HepG2 (cell line): ENCODE data around the gene LBX2. TPM values are rescaled to one million over a fixed set of nuclear protein-coding genes. Genes with fewer than 3 reads are reported as not detected.
A peak's percentile ranks its signal among the peaks of the same experiment; 100 is the strongest.

Experiments used
- HMG20A ChIP-seq: IDR thresholded peaks from 2 replicates; pipeline ENCODE4 v1.6.1; 2016; ENCODE audit warnings: borderline replicate concordance
- HNRNPK ChIP-seq: fragments of 200-400 bp; formaldehyde crosslinking; IDR thresholded peaks from 2 replicates; pipeline ENCODE4 v1.6.1; 2018; ENCODE audit warnings: low read length, low read depth, moderate library complexity, mild to moderate bottlenecking; ENCODE audit not compliant: poor library complexity, severe bottlenecking
- NBN ChIP-seq: fragments of 450-650 bp; conservative IDR thresholded peaks from 2 replicates; pipeline ENCODE4 v1.6.1; 2017
- RFXANK ChIP-seq: IDR thresholded peaks from 2 replicates; pipeline ENCODE4 v1.6.1; 2016
- ZNF138 ChIP-seq: sonication (generic); formaldehyde crosslinking; IDR thresholded peaks from 2 replicates; pipeline ENCODE4 v1.5.0; 2020; ENCODE audit warnings: mild to moderate bottlenecking, low read depth, missing genetic modification reagents
- ZNF235 ChIP-seq: sonication (generic); formaldehyde crosslinking; IDR thresholded peaks from 2 replicates; pipeline ENCODE4 v1.8.1; 2023; ENCODE audit warnings: mild to moderate bottlenecking, missing genetic modification reagents, borderline replicate concordance
- ZNF317 ChIP-seq: sonication (generic); formaldehyde crosslinking; IDR thresholded peaks from 2 replicates; pipeline ENCODE4 v1.5.0; 2020; ENCODE audit warnings: mild to moderate bottlenecking, missing genetic modification reagents
- ZNF333 ChIP-seq: sonication (generic); formaldehyde crosslinking; IDR thresholded peaks from 2 replicates; pipeline ENCODE4 v1.4.0; 2020; ENCODE audit warnings: mild to moderate bottlenecking, missing genetic modification reagents, borderline replicate concordance
- ZNF350 ChIP-seq: sonication (generic); formaldehyde crosslinking; IDR thresholded peaks from 2 replicates; pipeline ENCODE4 v1.4.0; 2020; ENCODE audit warnings: mild to moderate bottlenecking, low read depth, missing genetic modification reagents, borderline replicate concordance
- ZNF792 ChIP-seq: IDR thresholded peaks from 2 replicates; pipeline ENCODE4 v1.6.1; 2016
- ZNF850 ChIP-seq: sonication (generic); formaldehyde crosslinking; conservative IDR thresholded peaks from 2 replicates; pipeline ENCODE4 v1.9.0; 2021; ENCODE audit warnings: mild to moderate bottlenecking, missing genetic modification reagents
- polyA plus RNA-seq, 8 experiments: library from polyadenylated mRNA; depleted of rRNA in 3 of 8; stranded (reverse) in 7 of 8; unstranded in 1 of 8; fragments of >200 nt; fragmentation: Illumina TruSeq in 4 of 8; extraction: Trizol in 4 of 8; gene quantifications; 2 replicates each; pipeline versions ENCODE4 v1.2.1 to v1.2.3, GENCODE V29; 2011 to 2016; ENCODE audit warnings: low read depth in 4 of 8, missing spikeins in 1 of 8, mixed read lengths in 1 of 8; ENCODE audit not compliant: insufficient read depth in 1 of 8
- total RNA-seq, 5 experiments: library from RNA; depleted of rRNA; stranded (reverse); fragments of >200 nt; fragmentation: Illumina TruSeq; extraction: Trizol; gene quantifications; 2 replicates each; pipeline ENCODE4 v1.2.3, GENCODE V29; 2016; ENCODE audit warnings: low read depth in 1 of 5
- TF ChIP-seq, protein P1 (sequence below): sonication (generic); formaldehyde crosslinking; IDR thresholded peaks from 2 replicates; pipeline ENCODE4 v1.5.0; 2020; ENCODE audit warnings: mild to moderate bottlenecking, missing genetic modification reagents, borderline replicate concordance
- TF ChIP-seq, protein P2 (sequence below): sonication (generic); formaldehyde crosslinking; IDR thresholded peaks from 2 replicates; pipeline ENCODE4 v1.4.0; 2020; ENCODE audit warnings: mild to moderate bottlenecking, missing genetic modification reagents, borderline replicate concordance
- TF ChIP-seq, protein P3 (sequence below): sonication (generic); formaldehyde crosslinking; IDR thresholded peaks from 2 replicates; pipeline ENCODE4 v1.5.0; 2020; ENCODE audit warnings: mild to moderate bottlenecking, missing genetic modification reagents
- TF ChIP-seq, protein P4 (sequence below): sonication (generic); formaldehyde crosslinking; IDR thresholded peaks from 2 replicates; pipeline ENCODE4 v1.4.0; 2020; ENCODE audit warnings: missing genetic modification reagents

The LBX2 gene
- total and polyA plus RNA-seq, 2 of the 13 experiments (the other 11 are each of a cell fraction or from before 2014, with no cell fraction given) = 6.4 to 8.1 TPM

DNA sequence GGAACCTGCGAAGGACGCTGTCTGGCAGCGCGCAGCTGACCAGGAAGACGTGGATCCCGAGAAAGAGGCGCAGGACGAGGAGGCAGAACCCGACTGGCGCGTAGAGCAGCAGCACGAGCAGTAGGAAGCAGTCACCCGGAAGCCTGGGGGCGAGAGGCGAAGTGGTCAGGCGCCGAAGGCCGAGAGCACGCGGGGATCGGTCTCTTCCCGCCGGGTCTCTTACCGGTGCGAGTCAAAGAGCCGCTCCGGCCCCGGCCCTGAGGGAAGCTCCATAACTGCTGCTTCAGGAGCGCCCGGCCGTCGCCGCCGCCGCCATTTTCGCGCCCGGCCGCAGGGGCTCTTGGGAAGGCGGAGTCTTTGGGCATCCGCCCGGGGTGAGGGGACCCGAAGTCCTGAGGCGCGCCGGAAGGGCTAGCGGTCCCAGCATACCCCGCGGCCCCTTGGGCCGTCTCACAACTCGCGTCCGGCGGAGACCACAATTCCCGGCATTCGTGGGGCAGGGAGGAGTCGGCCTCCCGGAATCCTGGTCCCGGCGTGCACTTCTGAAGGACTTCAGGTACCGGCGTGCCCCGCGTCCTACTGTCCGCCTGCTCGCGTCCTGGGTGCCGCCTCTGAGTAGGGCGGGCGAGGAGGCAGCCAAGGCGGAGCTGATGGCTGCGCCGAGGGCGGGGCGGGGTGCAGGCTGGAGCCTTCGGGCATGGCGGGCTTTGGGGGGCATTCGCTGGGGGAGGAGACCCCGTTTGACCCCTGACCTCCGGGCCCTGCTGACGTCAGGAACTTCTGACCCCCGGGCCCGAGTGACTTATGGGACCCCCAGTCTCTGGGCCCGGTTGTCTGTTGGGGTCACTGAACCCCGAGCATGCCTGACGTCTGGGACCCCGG, 30.2 kb upstream of the LBX2 start, which contains the start of the genes AUP1 and HTRA2 (continued):
- TF ChIP-seq, protein P1, sequence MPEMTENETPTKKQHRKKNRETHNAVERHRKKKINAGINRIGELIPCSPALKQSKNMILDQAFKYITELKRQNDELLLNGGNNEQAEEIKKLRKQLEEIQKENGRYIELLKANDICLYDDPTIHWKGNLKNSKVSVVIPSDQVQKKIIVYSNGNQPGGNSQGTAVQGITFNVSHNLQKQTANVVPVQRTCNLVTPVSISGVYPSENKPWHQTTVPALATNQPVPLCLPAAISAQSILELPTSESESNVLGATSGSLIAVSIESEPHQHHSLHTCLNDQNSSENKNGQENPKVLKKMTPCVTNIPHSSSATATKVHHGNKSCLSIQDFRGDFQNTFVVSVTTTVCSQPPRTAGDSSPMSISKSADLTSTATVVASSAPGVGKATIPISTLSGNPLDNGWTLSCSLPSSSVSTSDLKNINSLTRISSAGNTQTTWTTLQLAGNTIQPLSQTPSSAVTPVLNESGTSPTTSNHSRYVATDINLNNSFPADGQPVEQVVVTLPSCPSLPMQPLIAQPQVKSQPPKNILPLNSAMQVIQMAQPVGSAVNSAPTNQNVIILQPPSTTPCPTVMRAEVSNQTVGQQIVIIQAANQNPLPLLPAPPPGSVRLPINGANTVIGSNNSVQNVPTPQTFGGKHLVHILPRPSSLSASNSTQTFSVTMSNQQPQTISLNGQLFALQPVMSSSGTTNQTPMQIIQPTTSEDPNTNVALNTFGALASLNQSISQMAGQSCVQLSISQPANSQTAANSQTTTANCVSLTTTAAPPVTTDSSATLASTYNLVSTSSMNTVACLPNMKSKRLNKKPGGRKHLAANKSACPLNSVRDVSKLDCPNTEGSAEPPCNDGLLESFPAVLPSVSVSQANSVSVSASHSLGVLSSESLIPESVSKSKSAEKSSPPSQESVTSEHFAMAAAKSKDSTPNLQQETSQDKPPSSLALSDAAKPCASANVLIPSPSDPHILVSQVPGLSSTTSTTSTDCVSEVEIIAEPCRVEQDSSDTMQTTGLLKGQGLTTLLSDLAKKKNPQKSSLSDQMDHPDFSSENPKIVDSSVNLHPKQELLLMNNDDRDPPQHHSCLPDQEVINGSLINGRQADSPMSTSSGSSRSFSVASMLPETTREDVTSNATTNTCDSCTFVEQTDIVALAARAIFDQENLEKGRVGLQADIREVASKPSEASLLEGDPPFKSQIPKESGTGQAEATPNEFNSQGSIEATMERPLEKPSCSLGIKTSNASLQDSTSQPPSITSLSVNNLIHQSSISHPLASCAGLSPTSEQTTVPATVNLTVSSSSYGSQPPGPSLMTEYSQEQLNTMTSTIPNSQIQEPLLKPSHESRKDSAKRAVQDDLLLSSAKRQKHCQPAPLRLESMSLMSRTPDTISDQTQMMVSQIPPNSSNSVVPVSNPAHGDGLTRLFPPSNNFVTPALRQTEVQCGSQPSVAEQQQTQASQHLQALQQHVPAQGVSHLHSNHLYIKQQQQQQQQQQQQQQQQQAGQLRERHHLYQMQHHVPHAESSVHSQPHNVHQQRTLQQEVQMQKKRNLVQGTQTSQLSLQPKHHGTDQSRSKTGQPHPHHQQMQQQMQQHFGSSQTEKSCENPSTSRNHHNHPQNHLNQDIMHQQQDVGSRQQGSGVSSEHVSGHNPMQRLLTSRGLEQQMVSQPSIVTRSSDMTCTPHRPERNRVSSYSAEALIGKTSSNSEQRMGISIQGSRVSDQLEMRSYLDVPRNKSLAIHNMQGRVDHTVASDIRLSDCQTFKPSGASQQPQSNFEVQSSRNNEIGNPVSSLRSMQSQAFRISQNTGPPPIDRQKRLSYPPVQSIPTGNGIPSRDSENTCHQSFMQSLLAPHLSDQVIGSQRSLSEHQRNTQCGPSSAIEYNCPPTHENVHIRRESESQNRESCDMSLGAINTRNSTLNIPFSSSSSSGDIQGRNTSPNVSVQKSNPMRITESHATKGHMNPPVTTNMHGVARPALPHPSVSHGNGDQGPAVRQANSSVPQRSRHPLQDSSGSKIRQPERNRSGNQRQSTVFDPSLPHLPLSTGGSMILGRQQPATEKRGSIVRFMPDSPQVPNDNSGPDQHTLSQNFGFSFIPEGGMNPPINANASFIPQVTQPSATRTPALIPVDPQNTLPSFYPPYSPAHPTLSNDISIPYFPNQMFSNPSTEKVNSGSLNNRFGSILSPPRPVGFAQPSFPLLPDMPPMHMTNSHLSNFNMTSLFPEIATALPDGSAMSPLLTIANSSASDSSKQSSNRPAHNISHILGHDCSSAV (CRISPR knock-in tag) = peak; percentile 80; the same call in 1 of the 2 replicates
- TF ChIP-seq HMG20A (CRISPR knock-in tag) = no peak
- TF ChIP-seq ZNF138 (CRISPR knock-in tag) = 0 out of 2 replicates have a peak, but pooled peaks have one; percentile 23
- TF ChIP-seq, protein P2, sequence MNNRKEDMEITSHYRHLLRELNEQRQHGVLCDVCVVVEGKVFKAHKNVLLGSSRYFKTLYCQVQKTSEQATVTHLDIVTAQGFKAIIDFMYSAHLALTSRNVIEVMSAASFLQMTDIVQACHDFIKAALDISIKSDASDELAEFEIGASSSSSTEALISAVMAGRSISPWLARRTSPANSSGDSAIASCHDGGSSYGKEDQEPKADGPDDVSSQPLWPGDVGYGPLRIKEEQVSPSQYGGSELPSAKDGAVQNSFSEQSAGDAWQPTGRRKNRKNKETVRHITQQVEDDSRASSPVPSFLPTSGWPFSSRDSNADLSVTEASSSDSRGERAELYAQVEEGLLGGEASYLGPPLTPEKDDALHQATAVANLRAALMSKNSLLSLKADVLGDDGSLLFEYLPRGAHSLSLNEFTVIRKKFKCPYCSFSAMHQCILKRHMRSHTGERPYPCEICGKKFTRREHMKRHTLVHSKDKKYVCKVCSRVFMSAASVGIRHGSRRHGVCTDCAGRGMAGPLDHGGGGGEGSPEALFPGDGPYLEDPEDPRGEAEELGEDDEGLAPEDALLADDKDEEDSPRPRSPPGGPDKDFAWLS = no peak
- TF ChIP-seq ZNF350 (CRISPR knock-in tag) = peak; percentile 79; the same call in 1 of the 2 replicates
- peak; percentile 97 for TF ChIP-seq ZNF333 (CRISPR knock-in tag)
- peak; percentile 95 for TF ChIP-seq ZNF317
- no peak for TF ChIP-seq NBN
- TF ChIP-seq ZNF850 = peak; percentile 80
- no peak; the same call in none of the 2 replicates for TF ChIP-seq ZNF792 (CRISPR knock-in tag)
- TF ChIP-seq ZNF235 (CRISPR knock-in tag) = peak; percentile 83; the same call in 1 of the 2 replicates
- TF ChIP-seq, protein P3, sequence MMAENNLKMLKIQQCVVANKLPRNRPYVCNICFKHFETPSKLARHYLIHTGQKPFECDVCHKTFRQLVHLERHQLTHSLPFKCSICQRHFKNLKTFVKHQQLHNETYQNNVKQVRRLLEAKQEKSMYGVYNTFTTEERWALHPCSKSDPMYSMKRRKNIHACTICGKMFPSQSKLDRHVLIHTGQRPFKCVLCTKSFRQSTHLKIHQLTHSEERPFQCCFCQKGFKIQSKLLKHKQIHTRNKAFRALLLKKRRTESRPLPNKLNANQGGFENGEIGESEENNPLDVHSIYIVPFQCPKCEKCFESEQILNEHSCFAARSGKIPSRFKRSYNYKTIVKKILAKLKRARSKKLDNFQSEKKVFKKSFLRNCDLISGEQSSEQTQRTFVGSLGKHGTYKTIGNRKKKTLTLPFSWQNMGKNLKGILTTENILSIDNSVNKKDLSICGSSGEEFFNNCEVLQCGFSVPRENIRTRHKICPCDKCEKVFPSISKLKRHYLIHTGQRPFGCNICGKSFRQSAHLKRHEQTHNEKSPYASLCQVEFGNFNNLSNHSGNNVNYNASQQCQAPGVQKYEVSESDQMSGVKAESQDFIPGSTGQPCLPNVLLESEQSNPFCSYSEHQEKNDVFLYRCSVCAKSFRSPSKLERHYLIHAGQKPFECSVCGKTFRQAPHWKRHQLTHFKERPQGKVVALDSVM (CRISPR knock-in tag) = peak; percentile 14; the same call in 1 of the 2 replicates
- TF ChIP-seq RFXANK (CRISPR knock-in tag) = no peak
- TF ChIP-seq HNRNPK = peak; percentile 41
- TF ChIP-seq, protein P4, sequence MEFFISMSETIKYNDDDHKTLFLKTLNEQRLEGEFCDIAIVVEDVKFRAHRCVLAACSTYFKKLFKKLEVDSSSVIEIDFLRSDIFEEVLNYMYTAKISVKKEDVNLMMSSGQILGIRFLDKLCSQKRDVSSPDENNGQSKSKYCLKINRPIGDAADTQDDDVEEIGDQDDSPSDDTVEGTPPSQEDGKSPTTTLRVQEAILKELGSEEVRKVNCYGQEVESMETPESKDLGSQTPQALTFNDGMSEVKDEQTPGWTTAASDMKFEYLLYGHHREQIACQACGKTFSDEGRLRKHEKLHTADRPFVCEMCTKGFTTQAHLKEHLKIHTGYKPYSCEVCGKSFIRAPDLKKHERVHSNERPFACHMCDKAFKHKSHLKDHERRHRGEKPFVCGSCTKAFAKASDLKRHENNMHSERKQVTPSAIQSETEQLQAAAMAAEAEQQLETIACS (CRISPR knock-in tag) = 0 out of 2 replicates have a peak, but pooled peaks have one; percentile 55
